ENCODE results near the gene GDI2.

GDI2 gene

DNA sequence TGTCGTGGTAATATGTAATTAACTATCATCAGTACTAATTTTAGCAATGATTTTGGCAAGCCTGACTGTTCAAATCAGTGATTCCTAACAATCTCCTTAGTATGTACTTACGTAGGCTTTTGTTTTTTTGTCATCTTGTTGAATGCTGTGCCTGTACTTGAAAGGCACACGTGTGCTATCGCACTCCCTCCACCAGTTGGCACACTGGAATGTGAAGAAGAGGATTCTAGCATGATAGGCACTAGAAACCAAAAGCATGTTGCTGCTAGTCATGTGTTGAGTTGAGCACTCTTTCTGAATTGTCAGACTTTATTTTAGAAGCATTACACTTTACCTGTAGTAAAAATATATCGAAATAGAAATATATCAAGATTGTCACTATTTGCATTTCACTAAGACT lies 69.5 kb downstream of the GDI2 start:
- DNase-seq (ENCODE audit: low read depth in 2 of 2) = no peak

DNA sequence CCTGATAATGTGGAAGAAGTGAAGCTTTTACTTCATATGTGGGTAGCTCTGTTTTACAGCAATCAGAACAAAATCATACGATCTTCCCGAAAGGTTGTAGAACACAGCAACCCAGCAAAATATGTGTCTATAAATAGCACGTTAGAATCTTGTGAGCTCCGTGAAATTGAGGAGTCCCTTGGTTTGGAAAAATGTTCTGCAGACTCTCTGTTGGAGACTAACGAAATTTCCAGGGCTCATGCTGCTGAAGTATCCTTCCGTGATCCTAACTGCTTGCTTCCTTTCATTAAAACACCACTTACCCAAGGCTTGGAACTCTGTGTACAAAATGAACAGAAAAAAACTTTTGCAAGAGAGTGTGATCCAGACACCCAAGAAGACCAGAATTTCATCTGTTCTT lies 71.1 kb downstream of the GDI2 start:
- no peak for DNase-seq (ENCODE audit: low read depth in 2 of 2)

DNA sequence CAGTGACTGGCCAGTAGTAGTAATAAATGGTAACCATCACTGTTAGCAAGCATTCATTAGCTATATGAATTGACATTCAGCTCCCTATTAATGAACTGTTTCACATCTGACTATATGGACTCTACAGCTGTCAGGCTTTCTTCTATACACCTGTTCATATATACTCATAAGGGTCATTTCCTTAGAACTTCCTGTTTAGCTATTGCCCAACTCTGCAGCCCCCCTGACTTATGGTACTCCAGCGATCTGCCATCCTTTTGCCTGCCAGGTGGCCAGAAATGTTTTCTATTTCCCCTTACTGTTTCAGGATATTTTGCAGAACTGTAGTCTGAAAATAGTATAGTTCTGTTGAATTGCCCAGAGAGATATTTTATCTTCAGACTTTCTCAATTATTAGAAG lies 72.0 kb downstream of the GDI2 start:
- DNase-seq (ENCODE audit: low read depth in 2 of 2) = no peak

DNA sequence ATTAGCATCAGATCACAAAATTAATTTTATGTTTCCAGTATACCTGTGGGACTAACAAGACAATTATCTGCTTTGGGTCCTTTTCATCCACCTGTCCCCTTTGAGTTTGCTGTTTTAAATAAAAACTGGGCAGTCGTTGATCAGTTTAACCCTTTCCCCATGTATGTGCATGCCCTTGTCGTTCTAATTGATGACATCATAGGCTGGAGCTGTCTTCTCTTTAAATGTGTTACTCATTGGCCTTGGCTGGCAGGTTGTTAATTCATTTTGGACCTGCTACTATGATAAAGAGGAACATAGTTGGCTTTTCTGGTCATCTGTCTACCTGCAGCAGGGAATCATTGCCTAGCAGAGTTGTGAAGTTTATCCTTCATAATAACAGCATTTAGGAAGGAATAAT lies 74.8 kb downstream of the GDI2 start:
- no peak for DNase-seq (ENCODE audit: low read depth in 2 of 2)

DNA sequence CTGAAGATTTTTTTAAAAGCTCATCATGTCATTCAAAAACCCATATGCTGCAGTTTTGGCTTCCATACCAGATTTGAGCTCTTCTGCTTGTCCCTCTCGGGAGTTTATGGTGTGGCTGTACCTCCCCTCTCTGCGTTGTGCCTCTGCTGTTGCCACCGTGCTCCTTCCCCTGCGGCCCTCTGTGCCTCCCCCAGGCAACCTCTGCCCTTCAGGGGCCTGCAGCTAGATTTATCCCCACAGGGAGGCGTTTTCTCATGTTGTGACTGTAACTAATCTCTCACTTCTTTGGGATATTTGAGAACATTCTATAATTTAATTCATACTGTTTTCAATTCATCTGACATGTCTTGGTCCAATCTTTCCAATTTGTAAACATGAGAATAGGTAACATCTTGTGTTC lies 75.9 kb downstream of the GDI2 start:
- DNase-seq (ENCODE audit: low read depth in 2 of 2) = no peak

DNA sequence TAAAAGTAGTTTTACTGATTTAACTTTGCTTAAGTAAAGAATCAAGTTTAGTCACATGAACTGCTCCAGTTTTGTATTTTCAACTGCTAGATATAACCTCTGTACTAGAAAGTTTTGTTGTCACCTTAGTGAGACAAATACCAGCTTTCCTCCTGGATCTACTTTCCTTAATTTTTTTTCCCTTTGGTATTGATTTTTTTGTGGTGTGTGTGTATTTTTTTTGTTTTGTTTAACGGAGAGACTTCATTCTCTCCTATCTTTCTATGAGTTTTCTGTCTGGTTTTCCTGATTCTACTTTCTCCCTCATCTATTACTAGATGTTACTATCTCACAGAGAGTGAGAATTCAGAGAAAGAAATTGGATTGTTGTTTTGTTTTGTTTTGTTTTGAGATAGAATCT lies 76.6 kb downstream of the GDI2 start:
- DNase-seq (ENCODE audit: low read depth in 2 of 2) = no peak

DNA sequence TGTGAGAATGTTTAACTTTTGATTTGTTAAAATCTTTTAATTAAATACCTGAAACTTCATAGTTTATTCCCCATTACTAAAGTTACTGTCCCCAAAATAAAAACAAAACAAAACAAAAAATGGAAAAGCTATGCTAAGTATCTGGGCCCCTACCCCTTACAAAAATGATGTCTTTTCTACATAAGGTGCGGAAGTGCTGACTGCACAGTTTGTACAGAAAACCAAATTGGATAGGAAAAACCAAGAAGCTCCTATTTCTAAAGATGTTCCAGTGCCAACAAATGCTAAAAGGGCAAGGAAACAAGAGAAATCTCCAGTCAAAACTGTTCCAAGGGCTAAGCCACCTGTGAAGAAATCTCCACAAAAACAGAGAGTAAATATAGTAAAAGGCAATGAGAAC lies 78.1 kb downstream of the GDI2 start:
- DNase-seq (ENCODE audit: low read depth in 2 of 2) = no peak

DNA sequence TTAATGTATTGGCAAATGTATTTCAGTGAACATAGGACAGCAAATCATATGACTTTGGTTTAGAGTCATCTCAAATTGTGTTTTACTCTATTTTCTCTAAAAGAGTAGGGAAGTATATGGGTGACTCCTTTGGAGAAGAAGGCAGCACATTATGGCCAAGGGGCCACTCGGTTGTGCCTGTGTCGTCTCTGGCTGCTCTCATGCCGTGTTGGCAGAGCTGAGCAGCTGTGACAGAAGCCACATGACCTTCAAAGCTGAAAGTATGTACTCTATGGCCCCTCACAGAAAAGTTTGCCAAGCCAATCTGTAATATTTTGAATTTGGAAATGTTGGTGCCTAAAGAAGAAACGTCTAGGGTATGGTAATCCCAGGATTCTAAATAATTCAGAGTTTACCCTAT lies 81.1 kb downstream of the GDI2 start:
- no peak for DNase-seq (ENCODE audit: low read depth in 2 of 2)

DNA sequence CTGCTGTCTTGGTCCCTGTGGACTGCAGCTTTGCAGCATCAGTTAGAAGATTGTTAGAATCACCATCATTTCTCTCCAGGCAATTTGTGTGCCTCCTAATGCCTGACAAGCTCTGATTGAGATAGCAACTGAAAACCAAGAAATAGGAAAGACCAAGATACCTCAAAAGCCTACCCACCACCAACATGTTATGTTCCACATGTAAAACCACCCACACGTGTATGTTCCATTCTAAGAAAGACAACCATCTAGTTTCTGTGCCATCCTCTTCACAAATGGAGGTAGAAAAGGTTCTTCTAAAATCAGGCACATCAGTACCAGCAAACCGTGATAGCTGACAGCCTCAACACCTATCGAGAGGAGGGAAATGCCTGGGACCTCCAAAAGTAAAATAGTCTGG lies 81.7 kb downstream of the GDI2 start:
- no peak for DNase-seq (ENCODE audit: low read depth in 2 of 2)

DNA sequence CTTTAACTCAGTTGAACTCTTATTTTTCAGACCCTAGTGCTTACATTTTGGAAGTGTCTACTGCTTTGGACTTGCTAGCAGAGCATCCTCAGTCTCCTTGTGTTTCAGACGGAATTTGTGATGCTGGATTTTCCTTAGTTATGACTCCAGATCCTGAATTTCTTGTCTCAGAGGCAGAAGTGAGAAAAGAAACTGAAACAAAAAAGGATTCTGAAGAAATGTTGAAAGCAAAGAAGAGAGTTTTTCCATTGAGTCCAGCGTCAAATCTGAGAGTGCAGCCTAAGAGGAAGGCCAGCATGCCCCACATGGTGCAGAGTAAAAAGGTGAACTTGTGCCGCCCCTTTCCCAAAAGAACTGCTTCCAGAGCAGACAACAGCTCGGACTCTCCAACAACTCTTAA lies 82.5 kb downstream of the GDI2 start:
- DNase-seq (ENCODE audit: low read depth in 2 of 2) = no peak

DNA sequence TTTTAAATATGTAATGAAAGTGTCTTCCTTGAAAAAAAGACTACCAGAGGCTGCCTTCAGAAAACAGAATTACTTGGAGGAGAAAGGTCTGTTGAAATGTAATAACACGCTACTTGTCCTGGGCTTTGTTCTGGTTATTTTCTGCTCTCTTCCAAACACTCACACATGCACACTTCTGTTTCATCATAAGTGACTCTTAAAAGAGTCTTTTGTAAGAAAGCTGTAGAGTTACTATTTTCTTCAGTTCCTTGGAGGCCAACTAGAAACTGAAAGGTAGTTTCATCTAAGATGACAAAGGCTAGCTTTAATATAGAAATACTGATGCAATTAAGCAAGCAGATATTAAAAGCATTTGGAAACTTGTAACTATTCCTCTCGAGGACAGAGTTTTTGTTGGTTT lies 89.5 kb downstream of the GDI2 start:
- no peak for DNase-seq (ENCODE audit: low read depth in 2 of 2)

DNA sequence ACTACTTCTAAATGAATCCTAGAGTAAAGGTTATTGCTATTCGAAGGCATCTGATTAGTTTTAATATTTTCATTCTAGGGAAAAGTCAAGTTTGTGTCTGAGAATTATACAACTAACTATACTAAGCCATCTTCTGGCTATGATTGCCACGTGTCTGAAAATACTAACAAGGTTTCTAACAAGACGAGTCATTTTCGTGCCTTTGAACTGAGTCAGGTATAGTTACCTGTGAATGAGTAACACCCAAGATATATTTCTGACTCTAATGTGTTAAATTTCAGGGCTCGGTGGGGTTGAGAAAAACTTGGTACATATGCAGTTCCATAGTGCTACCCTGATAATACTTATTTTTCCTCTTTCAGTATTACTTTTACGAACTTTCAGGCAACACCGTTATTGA lies 93.1 kb downstream of the GDI2 start:
- no peak for DNase-seq (ENCODE audit: low read depth in 2 of 2)

DNA sequence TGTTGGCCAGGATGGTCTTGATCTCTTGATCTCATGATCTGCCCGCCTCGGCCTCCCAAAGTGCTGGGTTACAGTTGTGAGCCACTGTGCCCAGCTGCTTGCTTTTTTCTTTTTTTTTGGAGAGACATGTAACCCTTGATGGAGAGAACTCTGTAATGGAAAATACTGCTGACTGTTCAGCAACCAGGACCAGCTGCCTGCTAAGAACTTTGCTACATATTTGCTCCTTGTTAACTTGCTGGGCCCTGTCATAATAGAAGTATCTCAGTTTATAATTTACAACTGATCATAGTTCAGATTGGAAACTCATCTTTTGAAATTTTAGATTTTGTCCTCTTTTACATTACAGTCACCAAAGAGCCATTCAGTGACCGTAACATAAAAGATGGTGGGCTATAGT lies 93.7 kb downstream of the GDI2 start:
- DNase-seq (ENCODE audit: low read depth in 2 of 2) = no peak
